Left ventricle myocardium inferior (tissue), 1 donor: ENCODE measurements around the gene NCS1. TPM values are rescaled to one million over a fixed set of nuclear protein-coding genes. Genes with fewer than 3 reads are reported as not detected.

Experiments used
- DNase-seq: peaks from one replicate; pipeline ENCODE4 v3.0.0-alpha.2; 2020
- H3K27ac ChIP-seq: fragments of 200-600 bp; replicated peaks from 2 replicates; pipeline ENCODE4 v1.8.0; 2021
- H3K27me3 ChIP-seq: fragments of 200-600 bp; 2 replicates; pipeline ENCODE4 v1.8.0; 2021; ENCODE audit warnings: low read depth
- H3K36me3 ChIP-seq: fragments of 200-600 bp; 2 replicates; pipeline ENCODE4 v1.8.0; 2021
- H3K4me1 ChIP-seq: fragments of 200-600 bp; 2 replicates; pipeline ENCODE4 v1.8.0; 2021
- H3K4me3 ChIP-seq: fragments of 200-600 bp; 2 replicates; pipeline ENCODE4 v1.8.0; 2021; ENCODE audit warnings: mild to moderate bottlenecking, moderate library complexity
- H3K9me3 ChIP-seq: fragments of 200-600 bp; replicated peaks from 2 replicates; pipeline ENCODE4 v1.8.0; 2021
- CTCF ChIP-seq: fragments of 200-600 bp; IDR thresholded peaks from 2 replicates; pipeline ENCODE4 v1.8.0; 2021; ENCODE audit warnings: antibody characterized with exemption, mild to moderate bottlenecking, borderline replicate concordance
- intact Hi-C: fragments of 100-400 bp; cut with micrococcal nuclease; formaldehyde crosslinking; loops from one replicate; pipeline ENCODE4 v1.11.0; 2022
- total RNA-seq: library from RNA; stranded (reverse); fragmentation: NEBNext Ultra II Directional; extraction: Animal tissue kit (Norgen Biotek cat#: 25700); gene quantifications from one replicate; pipeline ENCODE4 v1.2.1, GENCODE V29; 2021
- donor health status: DM: no; HTN: yes; CAD: no; lungs with severe emphysema.

NCS1 gene
- total RNA-seq, 1 donor from 2014 or later, result 6.1 TPM

- H3K4me1 ChIP-seq, result peaks cover 18% of the 10 kb centered on the region
- intact Hi-C loops, result no loop called here
- H3K36me3 ChIP-seq, result peaks cover 67% of the 10 kb centered on the region
- no peak for TF ChIP-seq CTCF
- peak overlapping the region; percentile 60 for H3K27ac ChIP-seq
- no peaks in the 10 kb centered on the region for H3K27me3 ChIP-seq
- peak; percentile 42 for DNase-seq
- no peaks in the 10 kb centered on the region for H3K9me3 ChIP-seq
- H3K4me3 ChIP-seq, result no peak overlapping the region
Measured at GRCh38 chr9:130128733-130129431, 43.3 kb upstream of the NCS1 start.

GRCh38 chr9:130129432-130130061, 42.7 kb upstream of the NCS1 start:
- H3K9me3 ChIP-seq, result no peaks in the 10 kb centered on the region
- no peak for TF ChIP-seq CTCF
- no peaks in the 10 kb centered on the region for H3K27me3 ChIP-seq
- no peak overlapping the region for H3K4me3 ChIP-seq
- intact Hi-C loops, result no loop called here
- DNase-seq, result no peak
- peak overlapping the region; percentile 60 for H3K27ac ChIP-seq
- peaks cover 65% of the 10 kb centered on the region for H3K36me3 ChIP-seq
- H3K4me1 ChIP-seq, result peaks cover 18% of the 10 kb centered on the region

GRCh38 chr9:130132746-130133145, 39.5 kb upstream of the NCS1 start:
- Histone ChIP-seq H3K4me1 (peaks cover 23% of the 10 kb centered on the region), H3K9me3 (no peaks in the 10 kb centered on the region), H3K36me3 (peaks cover 51% of the 10 kb centered on the region), H3K27ac (no peak overlapping the region), H3K4me3 (no peak overlapping the region), H3K27me3 (no peaks in the 10 kb centered on the region)
- DNase-seq, result no peak
- no peak for TF ChIP-seq CTCF
- intact Hi-C loops, result no loop called here

- H3K27ac ChIP-seq, result no peak overlapping the region
- no peaks in the 10 kb centered on the region for H3K9me3 ChIP-seq
- no peak for DNase-seq
- no peaks in the 10 kb centered on the region for H3K27me3 ChIP-seq
- peaks cover 36% of the 10 kb centered on the region for H3K4me1 ChIP-seq
- intact Hi-C loops, result no loop called here
- TF ChIP-seq CTCF, result no peak
- H3K4me3 ChIP-seq, result no peak overlapping the region
- H3K36me3 ChIP-seq, result peaks cover 23% of the 10 kb centered on the region
Measured at GRCh38 chr9:130137081-130137640, 35.0 kb upstream of the NCS1 start.

GRCh38 chr9:130137641-130138081, 34.5 kb upstream of the NCS1 start:
- Histone ChIP-seq H3K36me3 (peaks cover 23% of the 10 kb centered on the region), H3K27me3 (no peaks in the 10 kb centered on the region), H3K27ac (peak overlapping the region; percentile 60), H3K4me1 (peaks cover 36% of the 10 kb centered on the region), H3K4me3 (no peak overlapping the region), H3K9me3 (no peaks in the 10 kb centered on the region)
- TF ChIP-seq CTCF, result no peak
- intact Hi-C loops, result no loop called here
- DNase-seq, result no peak
